Mucosa of rectum (tissue), 2 donors: ENCODE results near the gene L2HGDH.
A peak's percentile ranks its signal among the peaks of the same experiment; 100 is the strongest.

Source experiments
- H3K27ac ChIP-seq, 2 donors: one replicate each; pipeline ENCODE4 v1.7.0; 2013; ENCODE audit warnings: inconsistent platforms in 2 of 2, low read depth in 2 of 2, low read length in 2 of 2
- H3K27me3 ChIP-seq, 2 donors: one replicate each; pipeline ENCODE4 v1.7.0; 2013; ENCODE audit warnings: low read length in 2 of 2; ENCODE audit not compliant: control insufficient read depth in 2 of 2, insufficient read depth in 2 of 2
- H3K36me3 ChIP-seq, 2 donors: one replicate each; pipeline ENCODE4 v1.7.0; 2013; ENCODE audit warnings: low read length in 2 of 2; ENCODE audit not compliant: control insufficient read depth in 2 of 2, insufficient read depth in 2 of 2
- H3K4me1 ChIP-seq, 2 donors: one replicate each; pipeline ENCODE4 v1.7.0; 2013; ENCODE audit warnings: low read length in 2 of 2, mild to moderate bottlenecking in 1 of 2; ENCODE audit not compliant: control insufficient read depth in 2 of 2, insufficient read depth in 2 of 2
- H3K4me3 ChIP-seq, 2 donors: one replicate each; pipeline ENCODE4 v1.7.0; 2013; ENCODE audit warnings: low read length in 2 of 2
- H3K9ac ChIP-seq, 2 donors: one replicate each; pipeline ENCODE4 v1.7.0; 2013; ENCODE audit warnings: low read length in 2 of 2, low read depth in 1 of 2, mild to moderate bottlenecking in 1 of 2
- H3K9me3 ChIP-seq, 2 donors: one replicate each; pipeline ENCODE4 v1.7.0; 2013; ENCODE audit warnings: low read length in 2 of 2; ENCODE audit not compliant: control insufficient read depth in 2 of 2
- donor health status: healthy.
- donor health status: Normal muscosa, but diverticular disease.

L2HGDH gene

DNA sequence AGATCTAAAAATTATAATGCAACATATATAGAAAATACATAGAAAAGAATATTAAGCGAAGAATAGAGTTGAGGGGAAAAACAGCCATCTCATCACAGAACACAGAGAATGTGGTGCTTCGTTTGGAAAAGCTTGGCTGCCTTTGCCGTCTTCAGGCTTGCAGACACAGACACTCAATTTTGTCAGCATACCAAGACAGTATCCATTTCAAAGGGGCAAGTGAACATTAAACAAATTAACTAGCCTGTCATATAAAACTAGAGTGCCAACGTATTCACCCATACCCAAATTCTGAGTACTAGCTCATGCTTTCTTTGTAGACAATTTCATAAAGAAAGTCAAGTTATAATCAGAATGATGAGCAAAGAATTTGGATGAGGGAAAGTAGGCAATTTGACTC lies 40.6 kb upstream of the L2HGDH start:
- H3K9me3 ChIP-seq = no peaks in the 10 kb centered on the region
- H3K36me3 ChIP-seq = peaks cover 0 to 2% of the 10 kb centered on the region in 2 donors
- H3K27me3 ChIP-seq = no peaks in the 10 kb centered on the region
- H3K9ac ChIP-seq = no peak overlapping the region
- H3K4me3 ChIP-seq = no peak overlapping the region
- peaks cover 0 to under 1% of the 10 kb centered on the region in 2 donors for H3K4me1 ChIP-seq
- no peak overlapping the region for H3K27ac ChIP-seq

- Histone ChIP-seq H3K27ac (no peak overlapping the region), H3K9me3 (no peaks in the 10 kb centered on the region), H3K27me3 (no peaks in the 10 kb centered on the region), H3K36me3 (peaks cover 0 to under 1% of the 10 kb centered on the region in 2 donors), H3K9ac (no peak overlapping the region), H3K4me3 (no peak overlapping the region), H3K4me1 (peaks cover 0 to 2% of the 10 kb centered on the region in 2 donors)
Observed at GRCh38 chr14:50350975-50351374, 38.9 kb upstream of the L2HGDH start.

DNA sequence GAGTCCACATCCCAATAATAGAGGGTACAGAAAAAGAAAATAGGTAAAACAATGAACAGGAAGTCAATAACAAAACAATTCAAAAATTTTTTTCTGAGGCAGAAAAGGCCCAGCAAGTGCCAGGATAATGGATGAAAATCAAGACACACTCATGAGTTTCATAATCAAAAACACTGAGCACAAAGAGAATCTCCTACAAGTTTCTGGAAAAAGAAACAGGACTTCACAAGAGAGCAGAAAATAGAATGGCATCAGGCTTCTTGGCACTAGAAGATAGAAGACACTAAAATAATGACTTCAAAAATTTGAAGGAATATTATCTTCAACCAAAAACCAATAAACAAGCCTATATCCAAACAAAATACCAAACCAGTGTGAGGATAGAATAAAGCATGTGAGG lies 36.9 kb upstream of the L2HGDH start:
- H3K27ac ChIP-seq = no peak overlapping the region
- H3K4me1 ChIP-seq = peaks cover 0 to 2% of the 10 kb centered on the region in 2 donors
- H3K9me3 ChIP-seq = no peaks in the 10 kb centered on the region
- no peaks in the 10 kb centered on the region for H3K27me3 ChIP-seq
- no peak overlapping the region for H3K9ac ChIP-seq
- no peaks in the 10 kb centered on the region for H3K36me3 ChIP-seq
- no peak overlapping the region for H3K4me3 ChIP-seq

DNA sequence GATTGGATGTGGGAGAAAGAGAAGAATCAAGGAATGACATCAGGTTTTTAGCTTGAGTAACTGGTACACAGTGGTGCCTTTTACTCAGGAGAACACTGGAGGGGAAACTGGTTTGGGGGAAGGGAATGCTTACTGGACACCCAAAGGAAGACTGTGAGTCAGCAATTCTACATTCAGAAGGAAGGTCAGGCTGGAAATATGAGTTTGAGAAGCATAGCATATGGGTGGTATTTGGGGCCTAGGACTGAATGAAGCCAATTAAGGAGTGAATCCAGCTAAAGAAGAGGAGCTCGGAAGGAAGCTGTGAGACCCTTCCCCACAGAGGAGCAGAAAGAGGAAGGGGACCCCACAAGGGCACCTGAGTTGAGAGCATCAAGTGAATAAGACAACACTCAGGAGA lies 35.5 kb upstream of the L2HGDH start:
- Histone ChIP-seq H3K9ac (no peak overlapping the region), H3K4me3 (no peak overlapping the region), H3K36me3 (no peaks in the 10 kb centered on the region), H3K27me3 (no peaks in the 10 kb centered on the region), H3K27ac (no peak overlapping the region), H3K4me1 (peaks cover 4 to 9% of the 10 kb centered on the region in 2 donors), H3K9me3 (no peaks in the 10 kb centered on the region)

DNA sequence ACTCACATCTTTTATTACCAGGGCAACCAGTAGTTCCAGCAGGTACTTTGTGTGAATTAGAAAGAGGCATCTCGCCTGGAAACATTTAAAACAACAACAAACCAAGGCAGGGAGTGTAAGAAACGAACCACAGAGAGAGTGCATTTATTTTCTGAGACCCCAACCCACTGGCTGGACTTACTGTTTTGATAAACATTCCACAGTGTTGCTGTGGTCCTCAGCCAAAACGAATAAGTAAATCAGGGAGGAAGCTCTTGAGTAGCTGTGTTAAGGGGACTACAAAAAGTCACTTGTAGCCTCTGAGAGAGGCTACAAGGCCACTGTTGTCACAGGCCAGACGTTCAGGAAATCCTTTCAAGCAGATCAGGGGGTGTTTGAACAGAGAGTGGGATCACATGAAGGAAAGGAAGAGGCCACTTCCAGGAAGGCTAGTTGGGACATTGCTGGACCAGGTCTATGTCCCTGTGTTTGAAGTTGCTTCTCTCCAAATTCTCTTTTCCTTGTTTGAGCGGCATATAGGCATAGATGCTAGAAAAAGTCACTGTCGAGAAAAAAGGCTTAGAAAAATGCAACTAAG lies 33.9 kb upstream of the L2HGDH start:
- H3K27me3 ChIP-seq = no peaks in the 10 kb centered on the region
- H3K27ac ChIP-seq = peak overlapping the region in 1 of 2 donors; percentile 13
- no peaks in the 10 kb centered on the region for H3K9me3 ChIP-seq
- peaks cover 7 to 15% of the 10 kb centered on the region in 2 donors for H3K4me1 ChIP-seq
- peaks cover 0 to 1% of the 10 kb centered on the region in 2 donors for H3K36me3 ChIP-seq
- H3K4me3 ChIP-seq = no peak overlapping the region
- H3K9ac ChIP-seq = no peak overlapping the region

GRCh38 chr14:50344876-50345563 lies 33.0 kb upstream of the L2HGDH start:
- Histone ChIP-seq H3K9me3 (no peaks in the 10 kb centered on the region), H3K4me1 (peaks cover 7 to 20% of the 10 kb centered on the region in 2 donors), H3K36me3 (peaks cover 0 to 4% of the 10 kb centered on the region in 2 donors), H3K27ac (no peak overlapping the region), H3K9ac (no peak overlapping the region), H3K4me3 (no peak overlapping the region), H3K27me3 (no peaks in the 10 kb centered on the region)

DNA sequence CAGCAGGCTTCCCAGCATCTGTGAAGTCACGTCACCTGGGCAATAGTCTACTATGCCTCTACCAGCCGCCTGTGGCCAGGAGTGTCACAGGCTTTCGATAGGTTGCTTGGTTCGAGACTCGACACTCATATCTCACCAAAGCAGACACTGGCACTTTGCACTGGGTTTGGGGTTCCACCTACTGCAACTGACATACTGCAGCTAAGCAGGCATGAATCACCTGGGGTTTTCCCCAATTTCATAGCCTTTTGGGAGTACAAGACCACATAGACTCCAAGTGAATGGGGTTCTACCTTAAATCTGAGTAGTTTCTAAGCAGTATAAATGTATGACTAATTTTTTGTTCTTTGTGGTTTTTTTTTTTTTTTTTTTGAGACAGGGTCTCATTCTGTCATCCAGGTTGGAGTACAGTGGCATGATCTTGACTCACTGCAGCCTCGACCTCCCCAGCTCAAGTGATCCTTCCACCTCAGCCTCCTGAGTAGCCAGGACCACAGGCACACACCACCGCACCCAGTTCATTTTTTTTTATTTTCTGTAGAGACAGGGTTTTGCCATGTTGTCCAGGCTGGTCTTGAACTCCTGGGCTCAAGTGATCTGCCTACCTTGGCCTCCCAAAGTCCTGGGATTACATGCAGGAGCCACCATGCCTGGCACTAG lies 32.2 kb upstream of the L2HGDH start:
- H3K36me3 ChIP-seq = peaks cover 0 to 8% of the 10 kb centered on the region in 2 donors
- peaks cover 10 to 26% of the 10 kb centered on the region in 2 donors for H3K4me1 ChIP-seq
- no peaks in the 10 kb centered on the region for H3K27me3 ChIP-seq
- H3K9me3 ChIP-seq = no peaks in the 10 kb centered on the region
- H3K4me3 ChIP-seq = no peak overlapping the region
- no peak overlapping the region for H3K27ac ChIP-seq
- no peak overlapping the region for H3K9ac ChIP-seq

- Histone ChIP-seq H3K9ac (no peak overlapping the region), H3K4me1 (peaks cover 16 to 32% of the 10 kb centered on the region in 2 donors), H3K9me3 (no peaks in the 10 kb centered on the region), H3K27me3 (no peaks in the 10 kb centered on the region), H3K36me3 (peaks cover 0 to 8% of the 10 kb centered on the region in 2 donors), H3K27ac (peak overlapping the region in 1 of 2 donors; percentile 7), H3K4me3 (no peak overlapping the region)
Observed at GRCh38 chr14:50343434-50343833, 31.4 kb upstream of the L2HGDH start.

- peak overlapping the region; percentile 10 to 50 for H3K4me3 ChIP-seq
- H3K9ac ChIP-seq = peak overlapping the region in 1 of 2 donors; percentile 8
- H3K36me3 ChIP-seq = peaks cover 0 to 8% of the 10 kb centered on the region in 2 donors
- H3K4me1 ChIP-seq = peaks cover 18 to 30% of the 10 kb centered on the region in 2 donors
- peak overlapping the region; percentile 12 to 62 for H3K27ac ChIP-seq
- no peaks in the 10 kb centered on the region for H3K27me3 ChIP-seq
- H3K9me3 ChIP-seq = no peaks in the 10 kb centered on the region
Observed at GRCh38 chr14:50342221-50343078, 30.4 kb upstream of the L2HGDH start.
